ENCODE data around the gene TM2D1.
"Not testable (repeated sequence)": the region's sequence is repeated elsewhere in the genome, so short reads cannot be mapped to it uniquely, and the experiment has no call there.

Gene TM2D1

GRCh38 chr1:61724813-61725694, at the start of gene TM2D1:
TSS of gene TM2D1 (minus strand) at chr1:61725141. CDS start at chr1:61725120, 21 bp downstream.
- peak; percentile 91 for DNase-seq (ENCODE audit: low spot score)

- DNase-seq (ENCODE audit: low spot score) = no peak
These were observed 45.2 kb upstream of the TM2D1 start for GRCh38 chr1:61770131-61770530.

GRCh38 chr1:61757950-61758349, 33.0 kb upstream of the TM2D1 start:
- no peak for DNase-seq (ENCODE audit: low spot score)

GRCh38 chr1:61756773-61757172, 31.8 kb upstream of the TM2D1 start:
- no peak for DNase-seq (ENCODE audit: low spot score)

GRCh38 chr1:61754545-61754944, 29.6 kb upstream of the TM2D1 start:
- DNase-seq (ENCODE audit: low spot score) = no peak

- DNase-seq (ENCODE audit: low spot score) = no peak
These were observed 29.1 kb upstream of the TM2D1 start for GRCh38 chr1:61753998-61754508.

- no peak for DNase-seq (ENCODE audit: low spot score)
These were observed 28.0 kb upstream of the TM2D1 start for GRCh38 chr1:61752921-61753389.

GRCh38 chr1:61749574-61749973, 24.6 kb upstream of the TM2D1 start:
- DNase-seq (ENCODE audit: low spot score) = no peak

- no peak for DNase-seq (ENCODE audit: low spot score)
These were observed 23.6 kb upstream of the TM2D1 start for GRCh38 chr1:61748566-61748965.

GRCh38 chr1:61746813-61747212, 21.9 kb upstream of the TM2D1 start:
- no peak for DNase-seq (ENCODE audit: low spot score)

- DNase-seq (ENCODE audit: low spot score) = no peak
These were observed 19.0 kb upstream of the TM2D1 start for GRCh38 chr1:61743716-61744580.

GRCh38 chr1:61743431-61743705, 18.4 kb upstream of the TM2D1 start:
- DNase-seq (ENCODE audit: low spot score) = no peak

- peak; percentile 38 for DNase-seq (ENCODE audit: low spot score)
These were observed 17.9 kb upstream of the TM2D1 start for GRCh38 chr1:61742620-61743430.

- DNase-seq (ENCODE audit: low spot score) = peak; percentile 47
These were observed 17.0 kb upstream of the TM2D1 start, which contains the start of gene PATJ for GRCh38 chr1:61741711-61742619. TSS of gene PATJ (plus strand) at chr1:61742480. CDS start at chr1:61762893, 20,413 bp downstream.

- DNase-seq (ENCODE audit: low spot score) = no peak
These were observed 16.1 kb upstream of the TM2D1 start for GRCh38 chr1:61740751-61741700.

- DNase-seq (ENCODE audit: low spot score) = no peak
These were observed 7.8 kb upstream of the TM2D1 start for GRCh38 chr1:61732726-61733125.

GRCh38 chr1:61730679-61731078, 5.7 kb upstream of the TM2D1 start:
- not testable (repeated sequence) for DNase-seq (ENCODE audit: low spot score)

- DNase-seq (ENCODE audit: low spot score) = no peak
These were observed 2.6 kb upstream of the TM2D1 start for GRCh38 chr1:61727544-61727943.

GRCh38 chr1:61724506-61724812, 482 bp downstream of the TM2D1 start:
- DNase-seq (ENCODE audit: low spot score) = no peak

Measured in D341Med (cell line).